ENCODE measurements around the gene LBHD1. TPM values are rescaled to one million over a fixed set of nuclear protein-coding genes. Genes with fewer than 3 reads are reported as not detected.

Gene LBHD1
- total and polyA plus RNA-seq, 2 of the 13 experiments (the other 11 are each of a cell fraction or from before 2014, with no cell fraction given): 3.2 to 3.7 TPM

GRCh38 chr11:62644220-62644619 is 27.8 kb downstream of the LBHD1 start:
- FAIRE-seq: no peak
- ChIA-PET POLR2A (interaction anchor here (0.7 to 5.0 kb wide), 14 partner anchors 9 to 197 kb away, joined by 3 to 98 read pairs (median 15); partner anchors contain the start of genes B3GAT3, C11orf98, CSKMT and EEF1G), CTCF (ENCODE audit: low intra/inter-chr PET ratio, low total read pairs) (no interaction called here)
- ATAC-seq: no peak
- H3K4me3 ChIP-seq (replicated peaks in 1 of 3; ENCODE audit: insufficient read depth in 1 of 3, low read depth in 2 of 3, low read length in 3 of 3): no peak overlapping the region; a peak in 1 of 6 replicates
- H3K9ac ChIP-seq (ENCODE audit: insufficient read depth, low read depth, low read length): peak overlapping the region; percentile 100; the same call in 1 of the 2 replicates
- H3K9me3 ChIP-seq (ENCODE audit: low read length): no peaks in the 10 kb centered on the region
- no peak for DNase-seq (ENCODE audit: low spot score)
- H2AFZ ChIP-seq (ENCODE audit: low read length): no peak overlapping the region
- peaks cover 44% of the 10 kb centered on the region for H3K79me2 ChIP-seq (ENCODE audit: insufficient read depth, low read length)
- BruUV-seq (replicated peaks): no TSS peak
- WGBS (ENCODE audit: low lambda C conversion rate): 91% methylated on average over 8 of the region's 8 CpGs
- in situ Hi-C loops (cut with HindIII; ENCODE audit: extremely low pct_ligation_motif_present, low pct_unique_long_range_greater_than_20kb): no loop called here
- H4K20me1 ChIP-seq (ENCODE audit: insufficient read depth, low read length): peaks cover 8% of the 10 kb centered on the region
- no peak overlapping the region; the same call in 1 of the 2 replicates for H3K4me2 ChIP-seq (ENCODE audit: low read depth, low read length)
- peaks cover 69% of the 10 kb centered on the region for H3K4me1 ChIP-seq (ENCODE audit: insufficient read depth, low read length)
- H3K36me3 ChIP-seq (replicated peaks in 1 of 2; ENCODE audit: control insufficient read depth in 1 of 2, insufficient read depth in 2 of 2, low read length in 2 of 2): peaks cover 2 to 23% of the 10 kb centered on the region in 2 experiments; a peak in 4 of 5 replicates
- peak overlapping the region; percentile 98 for H3K27ac ChIP-seq (ENCODE audit: extremely low read length, insufficient read depth, low read length)
- intact Hi-C loops (cut with micrococcal nuclease; ENCODE audit: unreplicated experiment): no loop called here
- H3K27me3 ChIP-seq (ENCODE audit: control insufficient read depth in 1 of 2, insufficient read depth in 2 of 2, low read length in 2 of 2): no peaks in the 10 kb centered on the region
- no peak for TF ChIP-seq ZNF703 (CRISPR knock-in tag; IDR thresholded peaks at IDR 0.05; ENCODE audit: borderline replicate concordance)
- TF ChIP-seq KLF11 (CRISPR knock-in tag; IDR thresholded peaks at IDR 0.05): no peak
- TF ChIP-seq HHEX (CRISPR knock-in tag; IDR thresholded peaks at IDR 0.05): no peak
- no peak for TF ChIP-seq ZNF407 (CRISPR knock-in tag; IDR thresholded peaks at IDR 0.05; ENCODE audit: not compliant biosample characterization)
- TF ChIP-seq ZNF674 (CRISPR knock-in tag; IDR thresholded peaks at IDR 0.05; ENCODE audit: low read depth): no peak
- TF ChIP-seq ZFP62 (CRISPR knock-in tag; IDR thresholded peaks at IDR 0.05): no peak
- TF ChIP-seq ZNF263 (CRISPR knock-in tag; IDR thresholded peaks at IDR 0.05): no peak
- TF ChIP-seq, protein P1, sequence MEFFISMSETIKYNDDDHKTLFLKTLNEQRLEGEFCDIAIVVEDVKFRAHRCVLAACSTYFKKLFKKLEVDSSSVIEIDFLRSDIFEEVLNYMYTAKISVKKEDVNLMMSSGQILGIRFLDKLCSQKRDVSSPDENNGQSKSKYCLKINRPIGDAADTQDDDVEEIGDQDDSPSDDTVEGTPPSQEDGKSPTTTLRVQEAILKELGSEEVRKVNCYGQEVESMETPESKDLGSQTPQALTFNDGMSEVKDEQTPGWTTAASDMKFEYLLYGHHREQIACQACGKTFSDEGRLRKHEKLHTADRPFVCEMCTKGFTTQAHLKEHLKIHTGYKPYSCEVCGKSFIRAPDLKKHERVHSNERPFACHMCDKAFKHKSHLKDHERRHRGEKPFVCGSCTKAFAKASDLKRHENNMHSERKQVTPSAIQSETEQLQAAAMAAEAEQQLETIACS (CRISPR knock-in tag; IDR thresholded peaks at IDR 0.05): no peak
- no peak for TF ChIP-seq ZNF207 (IDR thresholded peaks at IDR 0.05; ENCODE audit: borderline replicate concordance)
- no peak for TF ChIP-seq ATF4 (CRISPR knock-in tag; IDR thresholded peaks at IDR 0.05)
- no peak for TF ChIP-seq ZNF33A (CRISPR knock-in tag; IDR thresholded peaks at IDR 0.05; ENCODE audit: borderline replicate concordance)
- TF ChIP-seq KLF6 (CRISPR knock-in tag; IDR thresholded peaks at IDR 0.05): no peak
- no peak for TF ChIP-seq KDM5A (IDR thresholded peaks at IDR 0.05; ENCODE audit: borderline replicate concordance, low read length)
- TF ChIP-seq GABPB1 (CRISPR knock-in tag; IDR thresholded peaks at IDR 0.05): no peak
- TF ChIP-seq FLYWCH1 (CRISPR knock-in tag; IDR thresholded peaks at IDR 0.05): no peak

Data from HepG2 (cell line).